AG09309 (cell line): ENCODE measurements around the gene TOX2.

Experiments
- DNase-seq: peaks from one replicate; pipeline ENCODE4 v3.0.0-alpha.2; 2010; ENCODE audit warnings: low read depth
- H3K4me3 ChIP-seq: 2 replicates; pipeline ENCODE4 v1.5.1; 2011; ENCODE audit warnings: mild to moderate bottlenecking, low read depth, low read length, moderate library complexity; ENCODE audit not compliant: control insufficient read depth
- TF ChIP-seq, protein P1 (sequence below): IDR thresholded peaks from 2 replicates; pipeline ENCODE4 v1.5.1; 2011; ENCODE audit warnings: mild to moderate bottlenecking, low read depth, low read length, inconsistent platforms; ENCODE audit not compliant: insufficient read depth, control insufficient read depth; ENCODE audit errors: missing control alignments

The TOX2 gene

DNA sequence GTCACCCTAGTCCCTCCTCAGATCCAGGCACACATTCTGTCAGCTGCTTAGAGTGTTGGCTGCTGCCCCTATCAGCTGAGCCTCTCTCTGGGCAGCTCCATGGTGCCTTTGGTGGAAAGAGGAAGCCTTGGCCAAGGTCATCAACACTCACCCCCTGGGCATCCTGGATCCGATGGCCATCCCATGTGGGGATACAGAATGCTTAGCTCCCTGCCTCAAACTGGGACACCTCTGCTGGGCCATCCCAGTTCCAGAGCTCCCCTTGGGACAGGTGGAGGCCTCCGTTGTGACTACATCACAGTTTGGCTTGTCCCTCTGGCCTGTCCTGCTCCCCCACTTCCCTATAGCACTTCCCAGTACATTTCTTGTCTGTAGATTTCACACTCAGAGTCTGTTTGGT is 45.6 kb downstream of the TOX2 start:
- TF ChIP-seq, protein P1, sequence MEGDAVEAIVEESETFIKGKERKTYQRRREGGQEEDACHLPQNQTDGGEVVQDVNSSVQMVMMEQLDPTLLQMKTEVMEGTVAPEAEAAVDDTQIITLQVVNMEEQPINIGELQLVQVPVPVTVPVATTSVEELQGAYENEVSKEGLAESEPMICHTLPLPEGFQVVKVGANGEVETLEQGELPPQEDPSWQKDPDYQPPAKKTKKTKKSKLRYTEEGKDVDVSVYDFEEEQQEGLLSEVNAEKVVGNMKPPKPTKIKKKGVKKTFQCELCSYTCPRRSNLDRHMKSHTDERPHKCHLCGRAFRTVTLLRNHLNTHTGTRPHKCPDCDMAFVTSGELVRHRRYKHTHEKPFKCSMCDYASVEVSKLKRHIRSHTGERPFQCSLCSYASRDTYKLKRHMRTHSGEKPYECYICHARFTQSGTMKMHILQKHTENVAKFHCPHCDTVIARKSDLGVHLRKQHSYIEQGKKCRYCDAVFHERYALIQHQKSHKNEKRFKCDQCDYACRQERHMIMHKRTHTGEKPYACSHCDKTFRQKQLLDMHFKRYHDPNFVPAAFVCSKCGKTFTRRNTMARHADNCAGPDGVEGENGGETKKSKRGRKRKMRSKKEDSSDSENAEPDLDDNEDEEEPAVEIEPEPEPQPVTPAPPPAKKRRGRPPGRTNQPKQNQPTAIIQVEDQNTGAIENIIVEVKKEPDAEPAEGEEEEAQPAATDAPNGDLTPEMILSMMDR = no peak
- no peak overlapping the region for H3K4me3 ChIP-seq
- no peak for DNase-seq

- no peak for DNase-seq
- TF ChIP-seq, protein P1 = no peak
- no peak overlapping the region for H3K4me3 ChIP-seq
Measured at GRCh38 chr20:43961116-43961515, 46.5 kb downstream of the TOX2 start.

DNA sequence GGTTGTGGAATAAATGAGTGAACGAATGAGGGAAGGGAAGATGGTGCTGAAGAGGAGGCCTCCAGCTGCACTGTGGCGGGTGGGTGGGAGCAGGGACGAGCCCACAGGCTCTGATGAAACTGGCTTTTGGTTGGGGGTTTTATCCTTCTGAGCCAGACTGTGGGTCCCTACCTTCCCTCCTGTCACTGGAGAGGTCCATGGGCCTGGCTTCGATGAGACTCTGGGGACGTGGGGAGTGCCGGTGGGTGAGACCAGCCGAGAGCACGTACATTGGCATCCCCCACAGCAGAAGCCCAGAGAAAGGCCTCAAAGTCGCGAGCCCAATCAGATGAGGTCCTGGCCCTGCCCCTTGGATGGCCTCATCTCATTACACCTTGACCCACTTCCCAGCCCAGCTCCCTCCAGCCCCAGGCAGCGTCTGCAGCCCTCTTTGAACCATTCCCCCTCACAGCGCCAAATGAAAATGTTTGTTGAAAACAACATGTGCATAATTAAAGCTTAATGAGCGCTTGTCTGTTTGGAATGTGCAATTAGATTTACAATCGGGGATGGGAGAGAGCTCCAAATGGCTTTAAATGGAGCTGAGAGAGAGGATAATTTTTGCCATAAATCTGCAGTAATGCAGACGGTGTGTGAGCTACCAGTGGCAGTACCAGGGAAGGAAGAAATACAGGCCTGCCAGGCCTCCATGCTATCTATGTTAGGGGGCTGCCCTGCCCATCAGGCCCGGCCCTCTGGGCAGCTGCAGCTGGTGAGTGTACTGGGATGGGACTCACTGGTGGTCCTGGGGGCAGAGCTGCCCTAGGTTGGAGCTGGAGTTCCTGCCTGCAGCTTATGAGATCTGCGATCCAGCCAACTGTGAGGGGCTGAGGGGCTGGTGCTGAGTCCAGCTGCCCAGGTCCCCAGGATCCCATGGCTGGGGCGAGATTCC is 47.2 kb downstream of the TOX2 start:
- TF ChIP-seq, protein P1 = no peak

DNA sequence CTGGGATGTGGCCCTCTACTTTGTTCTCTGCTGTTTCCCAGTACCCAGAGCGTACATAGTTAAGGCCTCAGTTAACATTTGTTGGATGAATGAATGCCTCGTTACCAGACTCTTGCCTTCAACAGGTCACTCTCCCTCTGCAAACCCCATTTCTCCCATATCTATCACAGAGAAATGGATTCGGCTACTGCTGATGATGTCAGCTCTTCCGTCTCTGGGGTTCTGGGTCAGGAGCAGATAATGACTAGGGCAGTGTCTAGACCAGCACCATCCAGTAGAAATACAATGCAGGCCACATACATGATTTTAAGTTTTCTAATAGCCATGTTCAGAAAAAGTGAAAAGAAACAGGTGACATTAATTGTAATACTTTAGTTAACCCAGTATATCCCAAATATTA is 47.9 kb downstream of the TOX2 start:
- no peak overlapping the region for H3K4me3 ChIP-seq
- no peak for DNase-seq
- TF ChIP-seq, protein P1 = no peak

More for the DNA sequence above, 47.2 kb downstream of the TOX2 start:
- no peak for DNase-seq
- H3K4me3 ChIP-seq = no peak overlapping the region

DNA sequence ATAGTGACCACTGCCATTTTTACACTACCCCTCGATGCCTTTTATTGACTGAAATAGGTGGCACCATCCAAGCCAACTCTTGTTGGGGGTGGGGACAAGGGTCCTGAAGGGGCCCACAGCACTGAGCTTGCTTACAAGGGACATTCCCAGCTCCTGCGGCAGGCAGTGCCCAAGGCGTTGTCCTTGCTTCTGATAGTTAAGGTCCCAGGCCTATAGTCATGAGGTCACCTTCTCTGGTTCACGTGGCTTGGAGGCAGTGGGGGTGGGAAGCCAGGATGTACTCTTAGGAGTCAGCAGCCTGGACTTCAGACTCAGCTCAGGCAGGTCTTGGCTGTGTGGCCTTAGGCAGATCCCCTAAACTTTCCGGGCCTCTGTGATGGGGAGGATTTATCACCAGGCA is 48.6 kb downstream of the TOX2 start:
- no peak overlapping the region for H3K4me3 ChIP-seq
- TF ChIP-seq, protein P1 = no peak
- DNase-seq = no peak

- TF ChIP-seq, protein P1 = no peak
- H3K4me3 ChIP-seq = no peak overlapping the region
- no peak for DNase-seq
Measured at GRCh38 chr20:43963872-43964791, 49.5 kb downstream of the TOX2 start.
